ENCODE results near the gene NSUN6. TPM values are rescaled to one million over a fixed set of nuclear protein-coding genes. Genes with fewer than 3 reads are reported as not detected.

NSUN6 gene, protein sequence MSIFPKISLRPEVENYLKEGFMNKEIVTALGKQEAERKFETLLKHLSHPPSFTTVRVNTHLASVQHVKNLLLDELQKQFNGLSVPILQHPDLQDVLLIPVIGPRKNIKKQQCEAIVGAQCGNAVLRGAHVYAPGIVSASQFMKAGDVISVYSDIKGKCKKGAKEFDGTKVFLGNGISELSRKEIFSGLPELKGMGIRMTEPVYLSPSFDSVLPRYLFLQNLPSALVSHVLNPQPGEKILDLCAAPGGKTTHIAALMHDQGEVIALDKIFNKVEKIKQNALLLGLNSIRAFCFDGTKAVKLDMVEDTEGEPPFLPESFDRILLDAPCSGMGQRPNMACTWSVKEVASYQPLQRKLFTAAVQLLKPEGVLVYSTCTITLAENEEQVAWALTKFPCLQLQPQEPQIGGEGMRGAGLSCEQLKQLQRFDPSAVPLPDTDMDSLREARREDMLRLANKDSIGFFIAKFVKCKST
- 10 to 100 TPM in 1 of 2 experiments, 1 to 10 TPM in 1; 9.8 to 11.1 TPM for total RNA-seq

DNA sequence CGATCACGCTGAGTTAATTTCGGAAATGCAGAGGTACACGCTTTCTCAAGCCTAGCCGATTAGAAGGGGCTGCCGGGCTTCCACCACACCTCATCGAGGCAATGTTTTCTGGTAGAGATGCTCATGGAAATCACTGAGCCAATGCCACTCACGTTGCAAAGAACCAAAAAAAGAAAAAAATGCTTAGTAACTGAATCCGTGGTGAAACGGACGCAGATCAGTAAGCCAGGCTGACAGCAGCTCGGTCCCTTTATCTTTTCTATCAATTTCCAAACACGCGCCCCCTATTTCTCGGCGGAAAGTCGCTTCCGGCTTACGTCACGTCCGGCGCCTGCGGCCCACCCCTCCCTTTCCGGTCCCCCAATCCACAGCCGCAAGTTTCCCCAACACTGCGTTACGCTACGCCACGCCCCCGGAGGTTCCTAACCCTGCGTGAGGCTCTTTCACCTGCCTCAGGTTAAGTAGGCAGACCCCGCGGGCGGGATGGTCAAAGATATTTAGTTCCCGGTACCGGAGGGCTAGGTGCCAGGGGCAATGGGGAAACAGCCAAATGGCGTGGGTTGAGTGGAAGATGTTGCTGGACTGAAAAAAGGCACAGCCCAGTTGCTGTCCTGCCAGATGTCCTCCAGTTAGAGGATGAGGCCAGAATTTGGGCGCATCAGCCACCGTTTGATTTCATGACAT, at the start of gene NSUN6:
TSS of gene NSUN6 (minus strand) at position 264 of the 684 bp plus-strand sequence. CDS start 384 bp downstream, outside the sequence.
- peak within 1 kb of the TSS; percentile 94 for H3K27ac Mint-ChIP-seq
- H3K4me3 Mint-ChIP-seq: peak within 1 kb of the TSS; percentile 93
- peak; percentile 95 for DNase-seq
- H3K9me3 Mint-ChIP-seq: no peaks in the 10 kb centered on the region
- H3K36me3 Mint-ChIP-seq (ENCODE audit: low read depth): peaks cover 4% of the 10 kb centered on the region
- no peaks in the 10 kb centered on the region for H3K27me3 Mint-ChIP-seq (ENCODE audit: low read depth)
- peaks cover 28% of the 10 kb centered on the region for H3K4me1 Mint-ChIP-seq (ENCODE audit: low read depth)
- intact Hi-C loops (cut with micrococcal nuclease): loop anchor here (1.0 to 10.0 kb wide), 7 partner anchors 8 to 1837 kb away; partner anchors contain the start of genes ARL5B, RSU1 and TRDMT1
- CTCF ChIA-PET: no interaction called here

DNA sequence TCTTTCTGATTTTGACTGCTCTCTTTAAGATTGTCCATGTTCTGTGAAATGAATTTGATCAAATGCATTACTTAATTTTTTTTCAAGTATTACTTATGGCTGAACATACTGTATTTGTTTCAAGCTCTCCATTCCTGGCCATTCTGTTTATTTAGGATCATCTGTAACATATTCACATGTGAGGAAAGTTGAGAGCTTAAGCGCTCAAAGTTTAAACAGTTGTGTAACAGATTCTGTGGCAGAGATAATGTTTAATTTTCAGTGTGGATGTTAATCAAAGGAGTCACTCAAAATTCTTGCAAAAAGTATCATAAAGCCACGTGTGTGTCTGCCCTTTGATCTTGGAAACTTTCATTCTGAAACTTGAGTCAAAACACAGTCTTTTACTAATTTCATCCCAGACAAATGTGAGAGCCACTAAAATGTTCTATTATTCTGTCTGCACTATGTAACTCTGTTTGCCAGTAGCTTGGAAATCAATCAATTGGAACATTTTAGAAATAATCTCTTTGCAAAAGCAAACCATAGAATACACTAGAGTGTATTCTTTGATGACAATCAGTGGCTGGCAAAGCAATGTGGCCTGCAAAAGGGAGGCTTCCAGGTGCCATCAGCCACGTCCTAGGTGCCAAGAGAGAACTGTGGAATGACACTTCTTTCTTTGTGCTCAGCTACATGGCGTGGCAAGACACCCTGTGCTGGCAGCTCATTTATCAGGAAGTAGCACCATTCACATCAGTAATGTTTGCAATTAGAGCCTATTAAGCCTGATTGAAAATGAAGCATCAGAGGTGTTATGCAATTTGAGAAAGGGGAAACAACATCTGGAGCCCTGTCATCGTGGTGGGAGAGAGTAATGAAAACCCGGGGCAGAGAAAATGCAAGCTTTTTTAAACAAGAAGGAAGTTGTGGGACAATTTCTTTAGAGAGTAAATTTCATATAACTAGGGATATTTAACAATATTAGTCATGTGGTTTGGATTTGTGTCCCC, 48.8 kb upstream of the NSUN6 start:
- no peaks in the 10 kb centered on the region for H3K9me3 Mint-ChIP-seq

DNA sequence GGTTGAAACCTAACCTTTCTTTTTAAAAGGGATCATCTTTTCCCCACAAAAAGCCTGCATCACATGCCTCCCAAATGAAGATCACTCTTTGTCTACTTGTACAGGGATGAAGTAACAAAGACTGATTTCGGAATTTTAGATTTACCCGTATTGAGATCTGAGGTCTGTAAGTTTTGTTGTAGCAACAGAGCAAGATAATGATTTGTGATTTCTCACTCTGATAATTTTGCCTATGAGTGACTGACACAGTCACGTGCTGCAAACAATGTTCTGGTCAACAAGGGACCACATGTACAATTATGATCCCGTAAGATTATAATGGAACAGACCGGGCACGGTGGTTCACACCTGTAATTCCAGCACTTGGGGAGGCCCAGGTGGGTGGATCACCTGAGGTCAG, 39.2 kb upstream of the NSUN6 start:
- Mint-ChIP-seq H3K27me3 (ENCODE audit: low read depth) (peaks cover 2% of the 10 kb centered on the region), H3K36me3 (ENCODE audit: low read depth) (no peaks in the 10 kb centered on the region), H3K4me3 (no peak overlapping the region), H3K27ac (no peak overlapping the region), H3K4me1 (ENCODE audit: low read depth) (no peaks in the 10 kb centered on the region), H3K9me3 (no peaks in the 10 kb centered on the region)
- CTCF ChIA-PET: no interaction called here
- DNase-seq: no peak
- intact Hi-C loops (cut with micrococcal nuclease): no loop called here

More for the DNA sequence above, 48.8 kb upstream of the NSUN6 start:
- H3K27me3 Mint-ChIP-seq (ENCODE audit: low read depth): peaks cover 2% of the 10 kb centered on the region
- H3K36me3 Mint-ChIP-seq (ENCODE audit: low read depth): no peaks in the 10 kb centered on the region
- peak; percentile 8 for DNase-seq
- intact Hi-C loops (cut with micrococcal nuclease): no loop called here
- CTCF ChIA-PET: interaction anchor here (0.9 kb wide), 1 partner anchor 61 kb away, joined by 3 read pairs; no protein-coding TSS in a partner anchor
- H3K4me3 Mint-ChIP-seq: no peak overlapping the region
- H3K27ac Mint-ChIP-seq: no peak overlapping the region
- H3K4me1 Mint-ChIP-seq (ENCODE audit: low read depth): peaks cover 15% of the 10 kb centered on the region

GRCh38 chr10:18689498-18689897, 38.1 kb upstream of the NSUN6 start:
- DNase-seq: no peak
- intact Hi-C loops (cut with micrococcal nuclease): loop anchor here (10.0 kb wide), 1 partner anchor 1095 kb away; no protein-coding TSS in a partner anchor
- Mint-ChIP-seq H3K9me3 (no peaks in the 10 kb centered on the region), H3K4me1 (ENCODE audit: low read depth) (no peaks in the 10 kb centered on the region), H3K27ac (no peak overlapping the region), H3K27me3 (ENCODE audit: low read depth) (peaks cover 2% of the 10 kb centered on the region), H3K36me3 (ENCODE audit: low read depth) (no peaks in the 10 kb centered on the region), H3K4me3 (no peak overlapping the region)
- CTCF ChIA-PET: interaction anchor here (0.6 to 0.7 kb wide), 2 partner anchors 234 to 1923 kb away, joined by 3 read pairs; no protein-coding TSS in a partner anchor

GRCh38 chr10:18687706-18688105, 36.3 kb upstream of the NSUN6 start:
- no peak for DNase-seq
- H3K36me3 Mint-ChIP-seq (ENCODE audit: low read depth): peaks cover 3% of the 10 kb centered on the region
- H3K27me3 Mint-ChIP-seq (ENCODE audit: low read depth): peaks cover 2% of the 10 kb centered on the region
- H3K4me1 Mint-ChIP-seq (ENCODE audit: low read depth): no peaks in the 10 kb centered on the region
- intact Hi-C loops (cut with micrococcal nuclease): loop anchor here (10.0 kb wide), 1 partner anchor 1097 kb away; no protein-coding TSS in a partner anchor
- no peak overlapping the region for H3K27ac Mint-ChIP-seq
- no peaks in the 10 kb centered on the region for H3K9me3 Mint-ChIP-seq
- no peak overlapping the region for H3K4me3 Mint-ChIP-seq
- CTCF ChIA-PET: no interaction called here

DNA sequence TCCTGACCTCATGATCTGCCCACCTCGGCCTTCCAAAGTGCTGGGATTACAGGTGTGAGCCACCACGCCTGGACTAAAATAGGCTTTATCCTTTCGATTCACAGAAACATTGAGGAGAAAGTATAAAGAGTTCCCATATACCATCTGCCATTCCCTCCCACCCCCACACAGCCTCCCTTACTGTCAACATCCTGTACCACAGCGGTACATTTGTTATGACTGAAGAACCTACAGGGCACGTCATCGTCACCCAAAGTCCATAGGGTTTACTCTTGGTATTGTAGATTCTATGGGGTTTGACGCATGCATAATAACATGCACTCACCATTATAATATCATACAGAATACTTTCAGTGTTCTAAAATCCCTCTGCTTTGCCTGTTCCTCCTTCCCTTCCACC, 35.8 kb upstream of the NSUN6 start:
- Mint-ChIP-seq H3K4me3 (no peak overlapping the region), H3K27me3 (ENCODE audit: low read depth) (peaks cover 2% of the 10 kb centered on the region), H3K27ac (no peak overlapping the region), H3K4me1 (ENCODE audit: low read depth) (no peaks in the 10 kb centered on the region), H3K36me3 (ENCODE audit: low read depth) (peaks cover 5% of the 10 kb centered on the region), H3K9me3 (no peaks in the 10 kb centered on the region)
- CTCF ChIA-PET: no interaction called here
- DNase-seq: no peak
- intact Hi-C loops (cut with micrococcal nuclease): loop anchor here (10.0 kb wide), 1 partner anchor 1098 kb away; no protein-coding TSS in a partner anchor

- CTCF ChIA-PET: no interaction called here
- Mint-ChIP-seq H3K27me3 (ENCODE audit: low read depth) (peaks cover 2% of the 10 kb centered on the region), H3K4me1 (ENCODE audit: low read depth) (peaks cover 5% of the 10 kb centered on the region), H3K36me3 (ENCODE audit: low read depth) (peaks cover 6% of the 10 kb centered on the region), H3K4me3 (no peak overlapping the region), H3K9me3 (no peaks in the 10 kb centered on the region), H3K27ac (no peak overlapping the region)
- no peak for DNase-seq
- intact Hi-C loops (cut with micrococcal nuclease): loop anchor here (10.0 kb wide), 1 partner anchor 1099 kb away; no protein-coding TSS in a partner anchor
These were observed 34.2 kb upstream of the NSUN6 start for GRCh38 chr10:18685555-18685954.

GRCh38 chr10:18684953-18685352, 33.6 kb upstream of the NSUN6 start:
- no peaks in the 10 kb centered on the region for H3K9me3 Mint-ChIP-seq
- H3K4me3 Mint-ChIP-seq: no peak overlapping the region
- CTCF ChIA-PET: no interaction called here
- H3K27me3 Mint-ChIP-seq (ENCODE audit: low read depth): peaks cover 2% of the 10 kb centered on the region
- intact Hi-C loops (cut with micrococcal nuclease): loop anchor here (10.0 kb wide), 1 partner anchor 1100 kb away; no protein-coding TSS in a partner anchor
- H3K4me1 Mint-ChIP-seq (ENCODE audit: low read depth): peaks cover 5% of the 10 kb centered on the region
- H3K27ac Mint-ChIP-seq: no peak overlapping the region
- DNase-seq: peak; percentile 4
- H3K36me3 Mint-ChIP-seq (ENCODE audit: low read depth): peaks cover 6% of the 10 kb centered on the region

- H3K36me3 Mint-ChIP-seq (ENCODE audit: low read depth): peaks cover 6% of the 10 kb centered on the region
- CTCF ChIA-PET: no interaction called here
- intact Hi-C loops (cut with micrococcal nuclease): loop anchor here (10.0 kb wide), 1 partner anchor 1100 kb away; no protein-coding TSS in a partner anchor
These were observed 33.0 kb upstream of the NSUN6 start for GRCh38 chr10:18684416-18684815.

GRCh38 chr10:18683427-18683826, 32.0 kb upstream of the NSUN6 start:
- intact Hi-C loops (cut with micrococcal nuclease): loop anchor here (10.0 kb wide), 1 partner anchor 1101 kb away; no protein-coding TSS in a partner anchor
- no peaks in the 10 kb centered on the region for H3K27me3 Mint-ChIP-seq (ENCODE audit: low read depth)
- no peak overlapping the region for H3K4me3 Mint-ChIP-seq
- no peak for DNase-seq
- CTCF ChIA-PET: no interaction called here
- no peaks in the 10 kb centered on the region for H3K9me3 Mint-ChIP-seq
- peaks cover 5% of the 10 kb centered on the region for H3K4me1 Mint-ChIP-seq (ENCODE audit: low read depth)
- H3K27ac Mint-ChIP-seq: no peak overlapping the region
- peaks cover 8% of the 10 kb centered on the region for H3K36me3 Mint-ChIP-seq (ENCODE audit: low read depth)

More at GRCh38 chr10:18684416-18684815, 33.0 kb upstream of the NSUN6 start:
- Mint-ChIP-seq H3K27me3 (ENCODE audit: low read depth) (peaks cover 2% of the 10 kb centered on the region), H3K4me1 (ENCODE audit: low read depth) (peaks cover 5% of the 10 kb centered on the region), H3K9me3 (no peaks in the 10 kb centered on the region), H3K4me3 (no peak overlapping the region), H3K27ac (no peak overlapping the region)
- DNase-seq: no peak

DNA sequence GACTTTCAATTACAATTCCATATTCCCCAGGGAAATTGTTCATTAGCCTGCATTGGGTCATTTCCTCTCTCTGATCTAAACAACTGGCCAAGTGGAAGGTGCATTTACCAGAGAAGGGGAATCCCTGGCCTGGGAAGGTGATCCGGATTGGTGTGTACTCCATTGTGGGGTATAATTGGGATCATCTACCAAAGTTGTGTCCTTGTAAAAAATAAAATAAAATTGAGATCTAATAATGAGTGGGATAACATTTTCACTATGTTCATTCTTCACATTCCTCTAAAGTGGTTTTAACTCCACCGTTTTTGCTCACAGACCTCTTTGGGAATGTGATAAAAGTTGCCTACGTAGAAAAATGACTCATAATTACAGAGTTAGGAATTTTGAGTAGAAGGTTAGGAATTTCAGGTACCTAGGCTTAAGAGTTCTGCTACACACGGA, 30.6 kb upstream of the NSUN6 start:
- Mint-ChIP-seq H3K9me3 (no peaks in the 10 kb centered on the region), H3K4me3 (no peak overlapping the region), H3K36me3 (ENCODE audit: low read depth) (peaks cover 8% of the 10 kb centered on the region), H3K27ac (no peak overlapping the region), H3K27me3 (ENCODE audit: low read depth) (no peaks in the 10 kb centered on the region), H3K4me1 (ENCODE audit: low read depth) (peaks cover 5% of the 10 kb centered on the region)
- no peak for DNase-seq
- CTCF ChIA-PET: no interaction called here
- intact Hi-C loops (cut with micrococcal nuclease): loop anchor here (10.0 kb wide), 1 partner anchor 1103 kb away; no protein-coding TSS in a partner anchor

All from activated naive CD4-positive, alpha-beta T cell treated with anti-CD3 and anti-CD28 coated beads for 36 hours (primary cell).